Gastrocnemius medialis (tissue), 4 donors: ENCODE measurements around the gene VIPR2. TPM values are rescaled to one million over a fixed set of nuclear protein-coding genes. Genes with fewer than 3 reads are reported as not detected.

Source experiments
- ATAC-seq, 2 donors: fragments of 150-250 bp; one replicate each; pipeline ENCODE4 v1.9.1; 2016
- DNase-seq, 2 donors: peaks; one replicate each; pipeline ENCODE4 v3.0.0-alpha.2; 2019
- H3K27ac ChIP-seq, 4 donors: fragments of 200-600 bp; sonication (generic); 1 replicate in 1 of 4; 2 replicates in 3 of 4; pipeline ENCODE4 v1.5.1; 2016 to 2018; ENCODE audit warnings: mild to moderate bottlenecking in 2 of 4, moderate library complexity in 1 of 4
- H3K27me3 ChIP-seq, 3 donors: fragments of 200-600 bp; sonication (generic) in 2 of 3; 1 replicate in 1 of 3; 2 replicates in 2 of 3; pipeline versions ENCODE4 v1.5.1 to v1.6.0; 2016 to 2019; ENCODE audit warnings: mild to moderate bottlenecking in 1 of 3, moderate library complexity in 1 of 3
- H3K36me3 ChIP-seq, 2 donors: fragments of 200-600 bp; sonication (generic) in 1 of 2; one replicate each; pipeline ENCODE4 v1.5.1; 2017 to 2018
- H3K4me1 ChIP-seq, 2 donors: fragments of 200-600 bp; sonication (generic) in 1 of 2; one replicate each; pipeline ENCODE4 v1.5.1; 2016 to 2017; ENCODE audit warnings: mild to moderate bottlenecking in 2 of 2
- H3K4me3 ChIP-seq, 4 donors: fragments of 200-600 bp; sonication (generic) in 3 of 4; 1 replicate in 1 of 4; 2 replicates in 3 of 4; pipeline ENCODE4 v1.5.1; 2016 to 2019; ENCODE audit warnings: mild to moderate bottlenecking in 2 of 4
- H3K9me3 ChIP-seq, 3 donors: fragments of 200-600 bp; sonication (generic) in 2 of 3; 1 replicate in 1 of 3; 2 replicates in 2 of 3; pipeline ENCODE4 v1.5.1; 2016 to 2019
- POLR2A ChIP-seq, 2 donors: fragments of 450-650 bp; IDR thresholded peaks; one replicate each; pipeline ENCODE4 v1.6.1; 2017; ENCODE audit warnings: antibody characterized with exemption in 2 of 2, mild to moderate bottlenecking in 2 of 2, moderate library complexity in 2 of 2
- in situ Hi-C, 4 donors: fragments of 200-750 bp; cut with MboI; loops; one replicate each; pipeline versions ENCODE4 v1.15.0 to v1.8.0; 2017; ENCODE audit warnings: low sequenced_read_pairs in 4 of 4
- intact Hi-C: fragments of 100-400 bp; cut with DNase I; formaldehyde crosslinking; loops from one replicate; pipeline ENCODE4 v1.15.1; 2023; ENCODE audit warnings: low total_unique reads
- total RNA-seq, 4 donors: library from RNA; depleted of rRNA; stranded (reverse); fragments of >200 nt; gene quantifications; one replicate each; pipeline versions ENCODE4 v1.1.0 to v1.2.3, GENCODE V29; 2016
- TF ChIP-seq, protein P1 (sequence below), 5 experiments: fragments of 450-650 bp in 3 of 5; fragments of 200-600 bp in 2 of 5; sonication (generic) in 2 of 5; IDR thresholded peaks in 4 of 5; conservative IDR thresholded peaks in 1 of 5; 1 replicate in 4 of 5; 2 replicates in 1 of 5; pipeline ENCODE4 v1.5.1; 2016 to 2019; ENCODE audit warnings: antibody characterized with exemption in 5 of 5, mild to moderate bottlenecking in 3 of 5, moderate library complexity in 3 of 5

VIPR2 gene
- total RNA-seq, 4 donors from 2014 or later = 0.39 to 2.2 (median 0.80) TPM

DNA sequence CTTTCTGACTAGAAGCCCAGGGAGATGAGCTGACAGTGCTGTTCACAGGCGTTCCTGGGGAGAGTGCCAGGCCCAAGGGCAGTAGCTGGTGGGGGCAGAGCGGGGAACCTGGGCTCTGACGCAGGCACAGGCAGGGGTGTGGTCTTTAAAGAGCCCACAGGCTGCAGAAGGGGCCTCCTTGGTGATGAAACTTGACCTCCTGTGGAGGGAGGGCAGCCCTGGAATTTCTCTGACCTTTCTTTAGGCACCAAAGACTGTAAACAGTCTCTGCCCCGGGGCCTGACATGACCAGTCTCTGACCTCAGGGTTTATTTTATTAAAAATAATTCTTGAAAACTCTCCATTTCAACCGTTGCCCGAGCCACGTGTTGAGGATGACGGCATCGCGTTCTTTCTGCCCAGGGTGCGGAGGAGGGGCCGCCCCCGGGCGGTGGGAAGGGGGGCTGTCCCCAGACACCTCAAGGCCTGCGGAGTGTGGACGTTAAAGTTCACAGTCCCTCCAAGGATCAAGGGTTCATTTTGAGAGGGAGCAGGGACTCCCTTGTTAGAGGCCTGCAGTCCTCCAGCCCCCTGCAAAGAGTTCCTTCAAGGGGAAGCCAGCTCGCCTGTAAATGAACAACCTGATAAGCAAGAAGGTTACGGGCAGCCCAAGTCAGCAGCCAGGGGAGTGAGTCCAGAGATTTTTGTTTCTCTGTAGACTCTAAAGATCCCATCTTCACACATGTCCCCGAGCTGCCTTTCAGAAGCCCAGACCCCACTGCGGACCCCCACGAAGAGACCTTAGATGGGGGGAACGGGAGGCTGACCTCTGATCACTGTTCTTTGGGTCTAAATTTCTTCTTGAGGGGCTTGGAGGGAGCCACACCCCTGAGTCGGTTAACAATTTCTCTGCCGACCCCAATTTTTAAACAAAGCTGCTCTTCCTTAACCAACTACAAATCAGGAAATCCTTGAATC, 128.9 kb downstream of the VIPR2 start:
- ATAC-seq (peak; percentile 61 to 69), DNase-seq (peak; percentile 33 to 72)
- Histone ChIP-seq H3K4me3 (no peak overlapping the region), H3K27me3 (no peaks in the 10 kb centered on the region), H3K27ac (peak overlapping the region; percentile 49 to 81 (median 71)), H3K36me3 (no peaks in the 10 kb centered on the region), H3K4me1 (peaks cover 21 to 28% of the 10 kb centered on the region in 2 donors), H3K9me3 (no peaks in the 10 kb centered on the region)
- intact Hi-C loops = loop anchor here (5.0 kb wide), 1 partner anchor 82 kb away; no protein-coding TSS in a partner anchor
- in situ Hi-C loops = no loop called here
- TF ChIP-seq POLR2A (IDR thresholded peaks at IDR 0.05) = no peak
- TF ChIP-seq, protein P1, sequence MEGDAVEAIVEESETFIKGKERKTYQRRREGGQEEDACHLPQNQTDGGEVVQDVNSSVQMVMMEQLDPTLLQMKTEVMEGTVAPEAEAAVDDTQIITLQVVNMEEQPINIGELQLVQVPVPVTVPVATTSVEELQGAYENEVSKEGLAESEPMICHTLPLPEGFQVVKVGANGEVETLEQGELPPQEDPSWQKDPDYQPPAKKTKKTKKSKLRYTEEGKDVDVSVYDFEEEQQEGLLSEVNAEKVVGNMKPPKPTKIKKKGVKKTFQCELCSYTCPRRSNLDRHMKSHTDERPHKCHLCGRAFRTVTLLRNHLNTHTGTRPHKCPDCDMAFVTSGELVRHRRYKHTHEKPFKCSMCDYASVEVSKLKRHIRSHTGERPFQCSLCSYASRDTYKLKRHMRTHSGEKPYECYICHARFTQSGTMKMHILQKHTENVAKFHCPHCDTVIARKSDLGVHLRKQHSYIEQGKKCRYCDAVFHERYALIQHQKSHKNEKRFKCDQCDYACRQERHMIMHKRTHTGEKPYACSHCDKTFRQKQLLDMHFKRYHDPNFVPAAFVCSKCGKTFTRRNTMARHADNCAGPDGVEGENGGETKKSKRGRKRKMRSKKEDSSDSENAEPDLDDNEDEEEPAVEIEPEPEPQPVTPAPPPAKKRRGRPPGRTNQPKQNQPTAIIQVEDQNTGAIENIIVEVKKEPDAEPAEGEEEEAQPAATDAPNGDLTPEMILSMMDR (IDR thresholded peaks at IDR 0.05 in 4 of 5, conservative IDR thresholded peaks at IDR 0.05 in 1 of 5) = no peak

DNA sequence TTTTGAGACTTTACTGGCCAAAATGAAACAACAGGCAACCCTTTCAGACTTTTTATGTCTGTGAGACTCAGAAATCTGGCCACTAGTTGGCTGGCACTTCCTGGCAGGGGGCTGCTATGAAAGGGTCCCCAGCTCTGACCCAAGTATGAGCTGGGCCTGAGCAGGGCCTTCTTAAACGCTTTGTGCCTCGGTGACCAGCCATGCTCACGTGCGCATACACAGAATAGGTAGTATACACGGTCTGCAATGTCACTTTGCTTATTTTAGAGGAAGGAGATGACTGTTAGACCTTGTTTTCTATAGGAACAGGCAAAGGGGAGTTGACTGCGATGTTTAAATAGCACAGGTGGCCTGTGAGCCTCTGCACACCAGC, 129.6 kb downstream of the VIPR2 start:
- H3K4me3 ChIP-seq = no peak overlapping the region
- ATAC-seq (peak in 1 of 2 donors; percentile 13), DNase-seq (no peak)
- H3K27ac ChIP-seq = peak overlapping the region; percentile 49 to 81 (median 71)
- in situ Hi-C loops = no loop called here
- no peak for TF ChIP-seq POLR2A (IDR thresholded peaks at IDR 0.05)
- TF ChIP-seq, protein P1 (IDR thresholded peaks at IDR 0.05 in 4 of 5, conservative IDR thresholded peaks at IDR 0.05 in 1 of 5) = no peak
- intact Hi-C loops = loop anchor here (5.0 kb wide), 1 partner anchor 82 kb away; no protein-coding TSS in a partner anchor
- H3K36me3 ChIP-seq = no peaks in the 10 kb centered on the region
- no peaks in the 10 kb centered on the region for H3K9me3 ChIP-seq
- H3K27me3 ChIP-seq = no peaks in the 10 kb centered on the region
- peaks cover 21 to 28% of the 10 kb centered on the region in 2 donors for H3K4me1 ChIP-seq

DNA sequence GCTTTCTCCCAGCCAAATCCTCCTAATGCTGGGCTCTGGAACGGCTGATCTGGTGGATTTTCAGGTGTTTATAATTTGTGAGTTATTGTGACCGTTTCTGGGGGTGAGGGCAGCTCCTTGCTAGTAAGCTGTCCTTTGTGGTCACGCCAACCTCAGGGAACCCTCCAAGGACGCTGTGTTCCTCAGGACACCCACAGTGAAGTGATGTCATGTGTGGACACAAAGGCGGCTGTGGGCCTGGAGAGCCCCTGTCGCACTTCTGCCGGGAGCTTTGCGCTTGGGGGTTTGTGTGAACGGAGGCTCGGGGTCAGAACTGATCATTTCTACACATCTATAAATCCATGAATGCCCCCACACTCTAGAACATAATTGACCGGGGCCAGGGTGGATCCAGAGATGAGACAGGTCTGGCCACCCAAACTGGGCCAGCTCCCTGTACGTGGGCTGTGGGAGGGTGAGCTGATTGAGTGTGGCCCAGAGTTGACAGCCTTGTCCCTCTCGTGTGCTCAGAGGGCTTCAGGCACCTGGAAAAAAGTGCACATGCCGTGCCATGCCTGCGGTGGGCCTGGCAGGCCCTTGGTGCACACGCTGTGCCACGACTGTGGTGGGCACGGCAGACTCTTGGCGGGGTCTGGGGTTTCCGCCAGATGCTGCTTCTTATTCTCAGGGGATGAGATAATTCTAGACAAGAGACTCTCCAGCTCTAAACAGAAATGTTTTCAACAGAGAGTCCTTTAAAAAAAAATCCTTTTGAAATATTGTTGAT, 130.2 kb downstream of the VIPR2 start:
- in situ Hi-C loops = no loop called here

DNA sequence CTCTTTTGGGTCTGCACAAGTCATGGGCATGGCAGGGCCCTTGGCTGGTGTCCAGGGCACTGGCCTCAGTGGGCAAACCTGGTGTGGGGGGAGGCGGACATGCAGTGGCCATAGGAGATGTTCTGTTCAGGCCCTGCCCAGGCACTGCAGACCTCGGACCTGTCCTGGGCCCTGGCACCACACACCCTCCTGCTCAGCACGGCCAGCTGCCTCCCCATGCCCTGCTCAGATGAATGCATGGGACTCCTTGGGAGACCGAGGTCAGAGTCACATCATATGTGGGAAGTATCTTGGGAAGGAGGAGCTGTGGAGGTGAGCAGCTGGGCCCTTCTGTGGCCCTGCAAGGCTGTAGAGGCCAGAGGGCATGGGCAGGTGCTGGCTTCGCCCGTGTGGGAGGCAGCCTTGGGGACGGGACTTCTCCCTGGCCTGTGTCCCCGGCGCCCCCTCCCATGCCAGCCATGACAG, 130.8 kb downstream of the VIPR2 start:
- no peak for DNase-seq
- TF ChIP-seq, protein P1 (IDR thresholded peaks at IDR 0.05 in 4 of 5, conservative IDR thresholded peaks at IDR 0.05 in 1 of 5) = no peak
- TF ChIP-seq POLR2A (IDR thresholded peaks at IDR 0.05) = no peak
- in situ Hi-C loops = no loop called here

More for the DNA sequence above, 130.2 kb downstream of the VIPR2 start:
- TF ChIP-seq POLR2A (IDR thresholded peaks at IDR 0.05) = no peak
- TF ChIP-seq, protein P1 (IDR thresholded peaks at IDR 0.05 in 4 of 5, conservative IDR thresholded peaks at IDR 0.05 in 1 of 5) = no peak
- H3K36me3 ChIP-seq = no peaks in the 10 kb centered on the region
- intact Hi-C loops = loop anchor here (5.0 kb wide), 1 partner anchor 83 kb away; no protein-coding TSS in a partner anchor
- ATAC-seq (no peak), DNase-seq (no peak)
- no peaks in the 10 kb centered on the region for H3K27me3 ChIP-seq
- H3K9me3 ChIP-seq = no peaks in the 10 kb centered on the region
- H3K27ac ChIP-seq = peak overlapping the region; percentile 49 to 81 (median 71)
- no peak overlapping the region for H3K4me3 ChIP-seq
- H3K4me1 ChIP-seq = peaks cover 21 to 28% of the 10 kb centered on the region in 2 donors

More for the DNA sequence above, 130.8 kb downstream of the VIPR2 start:
- Histone ChIP-seq H3K36me3 (no peaks in the 10 kb centered on the region), H3K27ac (peak overlapping the region in 3 of 4 donors; percentile 62 to 81 (median 80)), H3K9me3 (no peaks in the 10 kb centered on the region), H3K4me1 (peaks cover 21 to 27% of the 10 kb centered on the region in 2 donors), H3K27me3 (no peaks in the 10 kb centered on the region), H3K4me3 (no peak overlapping the region)
- intact Hi-C loops = no loop called here
- no peak for ATAC-seq
